Measurements from ENCODE around the gene BHMT2.

DNA sequence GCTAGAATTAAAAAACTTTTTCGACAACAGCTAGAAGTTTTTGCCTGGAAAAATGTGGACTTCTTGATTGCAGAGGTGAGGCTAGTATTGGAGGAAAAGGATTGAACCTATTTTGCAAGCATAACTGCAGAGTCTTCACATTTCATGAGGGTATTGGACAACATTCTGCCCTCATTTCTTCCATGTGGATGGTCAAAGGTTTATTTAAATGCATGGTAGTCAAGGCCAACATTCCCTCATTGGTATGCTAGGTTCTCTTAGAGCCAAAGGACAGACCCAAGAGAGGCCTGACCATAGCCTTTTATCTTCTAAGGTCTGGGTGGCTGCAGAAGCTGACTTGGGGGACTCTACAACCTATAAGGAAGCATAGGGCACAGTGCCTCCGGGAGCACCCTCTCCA, 11.2 kb downstream of the BHMT2 start:
- TF ChIP-seq POLR2AphosphoS5 (IDR thresholded peaks at IDR 0.05; ENCODE audit: low read depth, low read length) (no peak), SIN3A (IDR thresholded peaks at IDR 0.05; ENCODE audit: borderline replicate concordance, insufficient read depth, low read length) (no peak), TAF1 (IDR thresholded peaks at IDR 0.05; ENCODE audit: borderline replicate concordance, insufficient read depth, low read length) (no peak)
- TF ChIP-seq, protein P1, sequence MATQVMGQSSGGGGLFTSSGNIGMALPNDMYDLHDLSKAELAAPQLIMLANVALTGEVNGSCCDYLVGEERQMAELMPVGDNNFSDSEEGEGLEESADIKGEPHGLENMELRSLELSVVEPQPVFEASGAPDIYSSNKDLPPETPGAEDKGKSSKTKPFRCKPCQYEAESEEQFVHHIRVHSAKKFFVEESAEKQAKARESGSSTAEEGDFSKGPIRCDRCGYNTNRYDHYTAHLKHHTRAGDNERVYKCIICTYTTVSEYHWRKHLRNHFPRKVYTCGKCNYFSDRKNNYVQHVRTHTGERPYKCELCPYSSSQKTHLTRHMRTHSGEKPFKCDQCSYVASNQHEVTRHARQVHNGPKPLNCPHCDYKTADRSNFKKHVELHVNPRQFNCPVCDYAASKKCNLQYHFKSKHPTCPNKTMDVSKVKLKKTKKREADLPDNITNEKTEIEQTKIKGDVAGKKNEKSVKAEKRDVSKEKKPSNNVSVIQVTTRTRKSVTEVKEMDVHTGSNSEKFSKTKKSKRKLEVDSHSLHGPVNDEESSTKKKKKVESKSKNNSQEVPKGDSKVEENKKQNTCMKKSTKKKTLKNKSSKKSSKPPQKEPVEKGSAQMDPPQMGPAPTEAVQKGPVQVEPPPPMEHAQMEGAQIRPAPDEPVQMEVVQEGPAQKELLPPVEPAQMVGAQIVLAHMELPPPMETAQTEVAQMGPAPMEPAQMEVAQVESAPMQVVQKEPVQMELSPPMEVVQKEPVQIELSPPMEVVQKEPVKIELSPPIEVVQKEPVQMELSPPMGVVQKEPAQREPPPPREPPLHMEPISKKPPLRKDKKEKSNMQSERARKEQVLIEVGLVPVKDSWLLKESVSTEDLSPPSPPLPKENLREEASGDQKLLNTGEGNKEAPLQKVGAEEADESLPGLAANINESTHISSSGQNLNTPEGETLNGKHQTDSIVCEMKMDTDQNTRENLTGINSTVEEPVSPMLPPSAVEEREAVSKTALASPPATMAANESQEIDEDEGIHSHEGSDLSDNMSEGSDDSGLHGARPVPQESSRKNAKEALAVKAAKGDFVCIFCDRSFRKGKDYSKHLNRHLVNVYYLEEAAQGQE (IDR thresholded peaks at IDR 0.05; ENCODE audit: insufficient read depth in 1 of 2, low read depth in 2 of 2, low read length in 2 of 2) = no peak
